Measurements from ENCODE around the gene PIGN.
"Not testable (repeated sequence)": the region's sequence is repeated elsewhere in the genome, so short reads cannot be mapped to it uniquely, and the experiment has no call there.

The PIGN gene

DNA sequence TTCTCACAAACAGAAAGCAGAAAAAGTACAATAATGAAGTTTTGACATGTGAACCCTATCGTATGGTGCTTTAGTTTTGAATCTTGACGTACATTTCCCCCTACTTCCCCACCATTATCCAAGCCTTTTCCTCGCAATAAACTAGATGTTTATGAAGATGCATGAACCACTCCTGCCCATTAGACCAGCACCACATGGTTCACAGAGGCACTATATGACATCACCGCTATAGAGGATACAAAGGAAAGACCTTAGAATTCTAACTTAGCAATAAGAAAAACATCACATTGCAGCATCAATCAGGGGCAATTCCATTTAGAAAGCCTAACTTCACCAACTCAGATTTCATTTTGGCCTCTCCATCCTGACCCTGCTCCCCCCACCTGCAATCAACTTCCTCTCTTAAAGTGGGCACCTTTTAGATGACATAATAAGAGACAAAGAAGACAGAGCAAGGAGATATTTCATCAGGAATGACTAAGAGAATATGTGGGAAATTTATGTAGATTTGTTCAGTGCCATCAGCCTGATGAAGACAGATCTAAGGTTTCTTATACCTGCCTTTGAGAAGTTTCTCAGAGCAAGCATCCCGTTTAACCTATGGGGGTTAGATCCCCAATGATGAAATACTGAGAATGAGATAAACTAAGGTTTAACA is 124.9 kb downstream of the PIGN start:
- DNase-seq (ENCODE audit: low spot score) = no peak

DNA sequence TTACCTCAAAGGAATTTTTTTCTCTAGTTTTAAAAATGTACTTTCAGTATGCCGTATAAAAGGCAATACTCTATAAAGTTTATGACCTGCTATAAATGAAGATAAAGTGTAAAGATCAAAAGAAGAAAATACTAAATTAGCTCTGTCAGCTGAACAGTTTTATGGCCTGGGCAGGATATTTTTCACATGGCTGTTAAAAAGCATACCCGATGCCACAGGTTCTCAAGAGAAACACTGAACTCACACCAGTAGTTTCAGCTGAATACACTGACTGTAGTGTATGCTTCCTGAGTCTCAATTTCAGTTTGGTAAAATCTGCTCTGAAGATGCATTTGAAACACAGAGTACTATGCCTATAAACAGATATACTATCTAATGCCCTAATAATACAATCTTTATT is 126.0 kb downstream of the PIGN start:
- no peak for DNase-seq (ENCODE audit: low spot score)

- no peak for DNase-seq (ENCODE audit: low spot score)
Measured at GRCh38 chr18:62054929-62055498, 131.8 kb downstream of the PIGN start.

DNA sequence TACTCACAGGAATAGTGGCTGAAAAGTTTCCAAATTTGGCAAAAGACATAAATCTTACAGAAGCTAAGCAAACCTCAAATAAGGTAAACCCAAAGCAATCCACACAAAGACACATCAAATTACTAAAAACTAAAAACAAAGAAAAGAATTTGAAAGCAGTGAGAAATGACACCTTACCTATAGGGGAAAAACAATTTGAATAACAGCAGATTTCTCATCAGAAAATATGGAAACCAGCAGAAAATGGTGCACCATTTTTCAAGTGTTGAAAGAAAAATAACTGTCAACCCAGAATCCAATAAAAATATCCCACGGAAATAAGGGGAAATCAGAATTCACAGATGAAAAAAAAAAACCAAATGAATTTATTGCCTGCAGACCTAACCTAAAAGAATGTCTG is 138.6 kb downstream of the PIGN start:
- no peak for DNase-seq (ENCODE audit: low spot score)

- peak; percentile 49 for DNase-seq (ENCODE audit: low spot score)
Measured at GRCh38 chr18:62045316-62045715, 141.5 kb downstream of the PIGN start.

DNA sequence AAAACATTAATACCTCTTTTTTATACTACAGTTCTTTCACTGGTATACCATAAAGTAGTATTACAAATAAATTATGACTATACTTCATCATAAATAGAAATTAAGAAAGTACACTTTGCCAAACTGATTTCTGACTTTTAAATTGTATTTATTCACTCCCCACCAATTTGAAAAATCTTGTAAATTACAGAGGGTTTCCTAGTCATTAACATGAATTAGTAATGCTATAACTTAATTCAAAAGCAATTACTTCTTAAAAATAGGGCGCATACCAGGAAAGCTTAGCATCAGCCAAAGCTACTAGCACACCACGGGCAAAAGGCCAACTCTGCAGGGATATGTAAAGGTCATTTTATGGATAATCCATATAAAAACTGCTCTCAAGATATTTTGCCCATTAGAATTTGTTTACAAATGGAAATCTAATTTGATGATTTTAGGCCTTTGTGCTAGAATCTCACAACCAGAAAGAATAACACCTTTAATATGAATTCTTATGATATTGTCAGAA is 142.3 kb downstream of the PIGN start:
- DNase-seq (ENCODE audit: low spot score) = no peak

GRCh38 chr18:62037989-62038778 is 148.7 kb downstream of the PIGN start:
- no peak for DNase-seq (ENCODE audit: low spot score)

DNA sequence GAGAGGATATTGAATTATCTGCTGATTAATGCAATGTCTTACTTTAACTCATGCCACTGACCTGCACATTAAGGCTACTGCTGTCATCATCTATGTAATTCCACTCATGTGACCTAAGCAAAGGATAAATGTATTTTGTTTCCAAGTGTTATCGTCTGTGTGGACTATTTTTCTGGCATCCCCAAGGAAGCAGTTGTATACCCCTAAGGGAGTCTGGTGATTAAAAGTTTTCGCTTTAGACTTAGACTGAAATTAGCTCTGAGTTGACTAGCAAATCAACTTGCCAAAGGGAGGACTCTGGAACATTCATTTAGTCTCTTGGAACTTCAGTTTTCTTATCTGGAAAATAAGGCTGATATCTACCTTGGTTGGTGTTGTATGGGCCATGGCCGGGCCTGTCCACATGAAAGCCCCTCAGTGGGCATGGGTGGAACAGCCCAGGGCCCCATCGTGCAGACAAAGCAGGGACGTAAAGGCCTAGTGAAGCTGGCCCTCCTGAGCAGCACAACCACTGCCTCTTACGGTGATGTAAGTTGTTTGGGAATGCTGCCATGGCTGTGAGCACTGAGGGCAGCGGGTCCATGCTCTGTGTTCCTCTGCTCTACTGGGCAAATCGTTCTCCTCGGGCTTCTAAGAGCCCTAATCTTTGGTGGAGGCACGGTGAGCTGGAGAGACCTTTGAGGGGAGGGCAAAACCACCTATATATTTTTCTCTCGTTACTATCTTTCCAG is 149.7 kb downstream of the PIGN start:
- no peak for DNase-seq (ENCODE audit: low spot score)

DNA sequence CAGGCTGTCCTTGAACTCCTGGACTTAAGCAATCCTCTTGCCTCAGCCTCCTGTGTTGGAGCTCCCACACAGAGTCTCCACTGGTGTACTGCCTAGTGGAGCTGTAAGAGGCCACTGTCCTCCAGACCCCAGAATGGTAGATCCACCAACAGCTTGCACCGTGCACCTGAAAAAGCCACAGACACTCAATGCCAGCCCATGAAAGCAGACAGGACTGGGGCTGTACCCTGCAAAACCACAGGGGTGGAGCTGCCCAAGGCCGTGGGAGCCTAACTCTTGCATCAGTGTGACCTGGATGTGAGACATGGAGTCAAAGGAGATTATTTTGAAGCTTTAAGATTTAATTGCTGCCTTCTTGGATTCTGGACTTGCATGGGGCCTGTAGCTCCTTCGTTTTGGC is 152.6 kb downstream of the PIGN start:
- not testable (repeated sequence) for DNase-seq (ENCODE audit: low spot score)

DNA sequence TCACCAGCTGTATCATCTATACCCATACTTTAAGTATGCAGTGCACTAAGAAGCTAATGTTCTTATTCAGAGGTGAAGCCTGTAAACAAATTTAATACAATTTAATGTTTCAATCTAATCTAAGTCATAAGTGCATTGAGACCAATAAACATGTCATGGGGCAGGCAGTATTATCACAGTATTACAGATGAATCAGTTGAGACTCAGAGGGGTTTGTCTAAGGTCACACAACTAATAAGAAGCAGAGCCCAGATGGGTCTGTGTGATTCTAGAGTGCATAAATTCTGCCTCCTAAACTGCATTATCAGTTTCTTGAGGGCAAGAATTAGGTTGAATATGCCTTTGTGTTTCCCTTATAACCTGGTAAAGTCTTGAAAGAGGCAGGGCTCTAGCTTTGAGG is 153.1 kb downstream of the PIGN start:
- DNase-seq (ENCODE audit: low spot score) = no peak

DNA sequence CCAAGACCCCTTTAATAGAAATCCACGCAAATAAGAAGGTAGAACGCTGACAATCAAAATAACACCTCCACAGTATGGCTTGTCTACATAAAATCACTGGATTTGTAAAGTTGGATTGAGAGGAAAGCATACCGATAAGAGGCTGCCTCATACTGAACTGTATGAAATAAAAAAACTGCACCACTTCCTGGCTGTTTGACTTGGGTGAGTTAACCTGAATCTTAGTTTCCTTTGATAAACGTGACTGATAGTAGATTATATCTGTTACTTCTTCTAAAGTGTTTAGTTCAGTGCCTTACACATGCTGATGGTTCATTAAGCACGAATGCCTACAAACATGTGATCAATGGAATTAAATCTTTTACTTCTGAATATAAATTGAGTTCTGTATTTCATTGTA is 153.6 kb downstream of the PIGN start:
- no peak for DNase-seq (ENCODE audit: low spot score)

DNA sequence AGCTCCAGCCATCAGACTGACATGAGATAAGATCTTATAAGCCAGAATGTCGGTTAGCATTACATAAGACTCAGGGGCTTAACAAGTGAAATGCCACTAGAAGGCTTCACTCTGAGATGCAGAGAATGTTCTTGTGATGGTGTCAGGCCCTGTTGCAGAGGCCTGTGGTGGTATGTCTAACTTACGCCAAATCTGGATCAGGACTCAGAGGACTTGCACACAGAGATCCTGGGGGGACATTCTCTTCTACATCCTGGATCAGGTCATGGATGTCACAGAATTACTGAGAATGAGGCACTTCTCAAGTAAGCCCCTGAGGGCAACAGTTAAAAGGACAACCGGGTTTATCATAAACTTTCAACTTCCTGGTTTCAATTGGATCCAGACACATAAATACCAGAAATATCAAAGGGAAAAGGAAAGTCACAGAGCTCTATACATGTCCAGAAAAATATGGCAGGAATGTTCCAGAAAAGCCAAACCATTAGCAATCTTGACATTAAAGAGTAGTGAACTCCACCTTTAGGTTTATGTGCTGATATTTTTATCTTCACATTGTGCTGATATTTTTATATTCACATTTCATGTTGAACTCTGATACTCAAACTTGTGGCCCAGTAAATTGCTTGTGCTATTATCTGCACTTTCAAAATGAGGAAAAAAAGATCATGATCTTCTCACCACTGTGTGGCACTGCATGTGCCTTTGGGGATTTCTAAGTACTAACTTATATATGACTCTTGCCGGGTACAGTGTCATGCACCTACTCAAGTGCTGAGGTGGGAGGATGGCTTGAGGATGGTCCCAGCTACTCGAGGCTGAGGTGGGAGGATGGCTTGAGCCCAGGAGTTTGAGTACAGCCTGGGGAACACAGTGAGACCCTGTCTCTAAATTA is 156.5 kb downstream of the PIGN start:
- no peak for DNase-seq (ENCODE audit: low spot score)

DNA sequence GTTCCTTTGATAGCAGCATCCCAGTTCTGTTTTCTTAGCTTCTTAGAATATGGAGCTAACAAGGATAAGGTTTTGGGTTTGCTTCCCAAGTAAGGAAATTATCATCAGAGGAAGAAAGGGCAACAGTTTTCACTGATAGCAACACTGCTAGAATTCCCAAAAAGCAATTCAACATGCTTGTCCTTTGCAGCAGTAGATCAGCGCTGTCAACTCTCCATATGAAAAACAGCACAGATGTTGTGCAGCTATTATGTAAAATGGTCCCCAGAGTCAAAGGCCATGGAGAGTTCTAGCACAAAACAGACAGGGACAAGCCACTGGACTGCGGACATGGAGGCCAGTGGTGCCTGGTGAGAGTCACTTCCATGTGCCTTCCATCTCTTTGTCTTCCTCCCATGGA is 158.1 kb downstream of the PIGN start:
- no peak for DNase-seq (ENCODE audit: low spot score)

DNA sequence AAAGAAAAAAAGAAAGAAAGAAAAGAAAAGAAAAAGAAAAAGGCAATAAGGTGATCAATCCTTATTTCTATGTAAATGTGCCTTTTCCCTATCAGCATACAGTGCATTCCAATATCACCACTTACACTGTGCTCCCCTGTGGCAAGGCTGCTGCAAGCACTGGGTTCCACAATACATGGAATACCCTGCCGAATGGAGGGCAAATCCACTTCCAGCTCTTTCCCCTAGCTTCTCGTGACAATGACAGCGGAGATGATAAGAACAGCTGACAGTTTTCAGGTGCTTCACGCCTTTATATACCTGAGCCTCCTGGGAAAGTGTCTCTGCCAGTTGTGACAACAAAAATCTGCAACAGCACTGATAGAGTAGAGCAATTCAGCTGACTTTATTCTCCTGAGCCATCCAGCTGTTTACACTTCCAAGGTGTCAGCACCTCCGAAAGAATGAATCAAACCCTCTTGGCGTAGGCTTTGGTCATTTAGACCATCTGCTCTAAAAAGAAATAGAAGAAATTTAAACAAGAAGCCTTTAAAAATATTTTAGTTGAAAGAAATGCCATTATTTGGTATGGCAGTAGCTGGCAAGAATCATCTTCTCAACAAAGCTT is 158.8 kb downstream of the PIGN start:
- DNase-seq (ENCODE audit: low spot score) = no peak

DNA sequence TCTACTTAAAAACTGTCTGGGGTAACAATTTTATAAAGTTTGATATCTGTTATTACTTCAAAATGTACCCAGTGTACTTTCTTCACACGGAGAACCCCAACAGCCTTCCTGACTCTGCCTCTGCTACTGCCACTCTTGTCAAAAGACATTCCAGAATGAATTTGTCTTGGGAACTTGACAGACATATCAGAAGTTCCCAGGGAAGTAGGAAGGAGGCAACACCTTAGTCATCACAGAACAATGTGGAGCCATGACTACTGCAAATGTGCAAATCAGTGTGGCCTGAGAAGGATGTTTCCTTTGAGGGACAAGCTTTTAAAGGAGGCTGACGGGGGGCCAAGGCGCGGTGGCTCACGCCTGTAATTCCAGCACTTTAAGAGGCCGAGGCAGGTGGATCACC is 160.3 kb downstream of the PIGN start:
- DNase-seq (ENCODE audit: low spot score) = no peak

DNA sequence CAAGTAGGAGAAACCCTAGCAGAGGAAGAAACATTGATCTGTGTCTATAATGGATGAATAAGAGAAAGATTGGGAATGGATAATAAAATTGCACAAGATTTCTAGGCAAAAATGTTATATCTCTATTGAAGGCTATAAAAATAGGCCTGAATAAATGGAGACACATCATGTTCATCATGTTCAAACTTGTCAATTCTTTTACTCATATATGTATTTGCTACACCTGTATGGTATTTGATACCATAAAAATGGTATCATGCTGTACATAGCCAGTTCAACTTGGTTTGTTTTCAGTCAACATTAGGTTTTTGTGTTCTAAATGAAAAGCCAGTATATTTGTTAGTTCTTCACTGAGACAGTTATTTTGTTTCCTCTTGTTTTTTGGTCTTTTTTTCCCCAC is 161.9 kb downstream of the PIGN start:
- DNase-seq (ENCODE audit: low spot score) = no peak

DNA sequence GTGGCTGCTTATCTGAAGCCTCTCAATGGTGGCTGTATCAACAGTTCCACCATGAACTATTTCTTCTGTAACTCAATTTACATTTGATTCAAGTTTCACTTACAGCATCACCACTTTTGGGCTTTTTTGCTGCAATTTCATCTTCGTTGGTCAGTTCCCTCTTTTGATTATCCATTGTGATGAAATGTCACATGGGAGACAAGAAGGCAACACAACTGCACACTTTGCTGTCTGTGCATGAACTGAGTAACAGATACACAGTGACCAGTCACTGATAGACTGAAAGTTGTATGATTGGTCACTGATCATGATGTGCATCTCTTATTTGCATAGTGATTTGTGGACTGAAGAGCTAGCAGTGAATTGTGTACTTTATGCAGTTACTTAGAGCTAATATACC is 163.3 kb downstream of the PIGN start:
- DNase-seq (ENCODE audit: low spot score) = no peak

DNA sequence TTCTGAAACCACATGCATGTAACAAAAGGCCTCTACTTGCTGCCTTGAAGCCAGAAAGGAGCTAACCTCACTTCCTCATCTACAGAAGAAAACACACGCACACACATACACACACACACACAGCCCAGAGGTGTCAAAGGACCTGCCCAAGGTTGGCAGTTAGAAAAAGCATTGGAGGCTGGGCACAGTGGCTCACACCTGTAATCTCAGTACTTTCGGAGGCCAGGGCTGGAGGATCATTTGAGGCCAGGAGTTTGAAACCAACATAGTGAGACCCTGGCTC is 168.2 kb downstream of the PIGN start:
- no peak for DNase-seq (ENCODE audit: low spot score)

- no peak for DNase-seq (ENCODE audit: low spot score)
Measured at GRCh38 chr18:62018034-62018758, 168.7 kb downstream of the PIGN start.

- DNase-seq (ENCODE audit: low spot score) = no peak
Measured at GRCh38 chr18:62017618-62018017, 169.2 kb downstream of the PIGN start.

GRCh38 chr18:62011416-62011815 is 175.4 kb downstream of the PIGN start:
- no peak for DNase-seq (ENCODE audit: low spot score)

Measured in Ammon's horn (tissue), 1 donor.